K562 (cell line): ENCODE data around the gene NOCT. TPM values are rescaled to one million over a fixed set of nuclear protein-coding genes. Genes with fewer than 3 reads are reported as not detected.
"Not testable (repeated sequence)": the region's sequence is repeated elsewhere in the genome, so short reads cannot be mapped to it uniquely, and the experiment has no call there.

Experiments
- ATAC-seq: fragments of 200-7000 bp; cut with Tn5 transposase; 3 replicates; pipeline ENCODE4 v1.9.1; 2020; ENCODE audit warnings: moderate library complexity
- BruUV-seq: library from RNA; stranded (reverse); fragments of 400-500 nt; replicated peaks from 2 replicates; lab custom pipeline; 2021; lab: Mats Ljungman, UMichigan
- CTCF ChIA-PET: fragments of 300-600 bp; formaldehyde crosslinking; extraction: SDS; loops from one replicate; lab custom pipeline; 2021; ENCODE audit warnings: low intra/inter-chr PET ratio; lab: Yijun Ruan, JAX
- POLR2A ChIA-PET: fragments of 300-600, 350-650 bp; sonication (Branson Sonifier 250); formaldehyde crosslinking; extraction: SDS; loops from one replicate; lab custom pipeline; 2021; ENCODE audit warnings: antibody characterized with exemption, inconsistent platforms; lab: Yijun Ruan, JAX
- DNase-seq, 4 experiments: peaks; one replicate each; pipeline versions ENCODE4 v3.0.0 to v3.0.0-alpha.2; 2011 to 2018; ENCODE audit warnings: low spot score in 3 of 4, mixed read lengths in 3 of 4; ENCODE audit errors: extremely low read depth in 1 of 4
- FAIRE-seq: peaks from 2 replicates; lab custom pipeline; 2011; peaks lifted over from hg19 to GRCh38; lab: Jason Lieb, UNC
- H2AFZ ChIP-seq: 2 replicates; pipeline ENCODE4 v1.6.0; 2011; ENCODE audit warnings: low read depth, low read length, control low read depth, inconsistent platforms
- H3K27ac ChIP-seq: fragments of 200-600 bp; 3 replicates; pipeline ENCODE4 v1.8.0; 2011; ENCODE audit warnings: low read depth, mild to moderate bottlenecking, control low read depth, inconsistent platforms, low read length, moderate library complexity, mixed read lengths; ENCODE audit errors: extremely low read depth
- H3K27me3 ChIP-seq, 2 experiments: fragments of 300-600 bp in 1 of 2; 2 replicates in 1 of 2; 3 replicates in 1 of 2; pipeline versions ENCODE4 v1.6.0 to v1.8.0; 2011; ENCODE audit warnings: inconsistent platforms in 2 of 2, low read length in 2 of 2, mild to moderate bottlenecking in 1 of 2, mixed read lengths in 1 of 2, moderate library complexity in 1 of 2; ENCODE audit not compliant: control insufficient read depth in 2 of 2, insufficient read depth in 2 of 2
- H3K36me3 ChIP-seq: fragments of 300-600 bp; 3 replicates; pipeline ENCODE4 v1.8.0; 2011; ENCODE audit warnings: mild to moderate bottlenecking, low read length, inconsistent platforms; ENCODE audit not compliant: control insufficient read depth, insufficient read depth
- H3K4me1 ChIP-seq, 2 experiments: fragments of 200-600 bp in 1 of 2; replicated peaks in 1 of 2; 2 replicates in 1 of 2; 3 replicates in 1 of 2; pipeline versions ENCODE4 v1.5.1 to v1.8.0; 2011; ENCODE audit warnings: inconsistent platforms in 2 of 2, low read length in 2 of 2, mild to moderate bottlenecking in 1 of 2, mixed read lengths in 1 of 2, moderate library complexity in 1 of 2; ENCODE audit not compliant: control insufficient read depth in 2 of 2, insufficient read depth in 2 of 2
- H3K4me2 ChIP-seq: 2 replicates; pipeline ENCODE4 v1.6.1; 2011; ENCODE audit warnings: low read length, control low read depth, inconsistent platforms, mixed read lengths; ENCODE audit not compliant: insufficient read depth
- H3K4me3 ChIP-seq: fragments of 200-600 bp; sonication (generic), shearing (Covaris generic); 2 replicates; pipeline ENCODE4 v1.5.1; 2016; ENCODE audit warnings: control low read depth, inconsistent platforms
- H3K79me2 ChIP-seq: fragments of 200-600 bp; 3 replicates; pipeline ENCODE4 v1.8.0; 2011; ENCODE audit warnings: low read length, inconsistent platforms; ENCODE audit not compliant: control insufficient read depth, insufficient read depth
- H3K9ac ChIP-seq, 2 experiments: 2 replicates each; pipeline versions ENCODE4 v1.6.0 to v1.6.1; 2011; ENCODE audit warnings: low read depth in 2 of 2, low read length in 2 of 2, control low read depth in 1 of 2, inconsistent platforms in 1 of 2, mild to moderate bottlenecking in 1 of 2, mixed read lengths in 1 of 2; ENCODE audit not compliant: insufficient read depth in 1 of 2
- H3K9me1 ChIP-seq: one replicate; pipeline ENCODE4 v1.6.0; 2011; ENCODE audit warnings: inconsistent platforms, mild to moderate bottlenecking, low read length, moderate library complexity; ENCODE audit not compliant: control insufficient read depth, insufficient read depth
- H3K9me3 ChIP-seq: replicated peaks from 2 replicates; pipeline ENCODE4 v1.5.1; 2011; ENCODE audit warnings: low read depth, low read length, inconsistent platforms; ENCODE audit not compliant: control insufficient read depth, insufficient read depth
- H4K20me1 ChIP-seq: replicated peaks from 2 replicates; pipeline ENCODE4 v1.6.1; 2011; ENCODE audit warnings: low read length, inconsistent platforms, mixed read lengths; ENCODE audit not compliant: control insufficient read depth, insufficient read depth
- CHCHD3 ChIP-seq: fragments of 250-450 bp; sonication (Bioruptor Pico); IDR thresholded peaks from 2 replicates; pipeline ENCODE4 v2.1.2; 2022; ENCODE audit warnings: mild to moderate bottlenecking
- EZH2 ChIP-seq: IDR thresholded peaks from 2 replicates; pipeline ENCODE4 v1.6.1; 2012; ENCODE audit warnings: low read depth, mild to moderate bottlenecking, inconsistent platforms, low read length, borderline replicate concordance
- FOXM1 ChIP-seq, 2 experiments: fragments of 450-650 bp in 1 of 2; sonication (generic) in 1 of 2; formaldehyde crosslinking in 1 of 2; IDR thresholded peaks; 2 replicates each; pipeline versions ENCODE4 v1.6.1 to v1.9.0; 2017 to 2022; ENCODE audit warnings: low read depth in 2 of 2, mild to moderate bottlenecking in 2 of 2, missing genetic modification reagents in 1 of 2, moderate library complexity in 1 of 2
- FOXP1 ChIP-seq: sonication (generic); formaldehyde crosslinking; IDR thresholded peaks from 2 replicates; pipeline ENCODE4 v1.8.0; 2022; ENCODE audit warnings: mild to moderate bottlenecking, missing genetic modification reagents
- FUS ChIP-seq: fragments of 200-400 bp; formaldehyde crosslinking; optimal IDR thresholded peaks from 2 replicates; pipeline ENCODE3; 2017; ENCODE audit warnings: low read depth, low read length
- NFYB ChIP-seq: IDR thresholded peaks from 2 replicates; pipeline ENCODE4 v1.6.1; 2011; ENCODE audit warnings: mild to moderate bottlenecking, moderate library complexity; ENCODE audit not compliant: insufficient read length; ENCODE audit errors: extremely low read depth
- SREBF2 ChIP-seq: sonication (generic); formaldehyde crosslinking; IDR thresholded peaks from 2 replicates; pipeline ENCODE4 v1.4.0; 2020; ENCODE audit warnings: mild to moderate bottlenecking, missing genetic modification reagents
- TARDBP ChIP-seq: fragments of 450-650 bp; IDR thresholded peaks from 2 replicates; pipeline ENCODE4 v1.6.1; 2016
- ZBTB5 ChIP-seq: fragments of 450-650 bp; IDR thresholded peaks from 2 replicates; pipeline ENCODE4 v1.6.1; 2017; ENCODE audit warnings: antibody characterized with exemption
- ZNF239 ChIP-seq: fragments of 250-450 bp; sonication (Bioruptor Pico); IDR thresholded peaks from 2 replicates; pipeline ENCODE4 v1.4.0; 2020; ENCODE audit warnings: mild to moderate bottlenecking
- ZNF444 ChIP-seq: fragments of 250-450 bp; sonication (Bioruptor Pico); IDR thresholded peaks from 2 replicates; pipeline ENCODE4 v1.4.0; 2020; ENCODE audit warnings: mild to moderate bottlenecking, moderate library complexity
- ZNF644 ChIP-seq: fragments of 200-800 bp; sonication (Bioruptor generic); IDR thresholded peaks from 2 replicates; pipeline ENCODE4 v1.6.1; 2016; ENCODE audit warnings: low read depth, missing genetic modification characterization, missing compliant biosample characterization
- WGBS: fragments of 100-300 bp; shearing (Covaris generic); methylation state at CpG from one replicate; pipeline ENCODE4 v1.1.6; 2016; ENCODE audit warnings: low coverage, mixed read lengths; ENCODE audit not compliant: insufficient coverage; ENCODE audit errors: missing lambda C conversion rate; 5-methylcytosine and 5-hydroxymethylcytosine counted together
- in situ Hi-C: fragments of 300-500 bp; cut with MboI; formaldehyde crosslinking; loops from 4 replicates; pipeline ENCODE4 v1.15.0; 2018; ENCODE audit warnings: inconsistent platforms, mixed read lengths
- intact Hi-C: fragments of 100-400 bp; cut with micrococcal nuclease; formaldehyde crosslinking; loops from 2 replicates; pipeline ENCODE4 v1.14.2; 2022
- polyA plus RNA-seq, 8 experiments: library from polyadenylated mRNA; depleted of rRNA in 4 of 8; stranded (reverse) in 5 of 8; unstranded in 3 of 8; fragments of >200 nt; fragmentation: Nextera tagmentation in 2 of 8; fragmentation: Illumina TruSeq in 1 of 8; extraction: Ambion mirVana in 2 of 8; extraction: Trizol in 1 of 8; gene quantifications; 2 replicates each; pipeline versions ENCODE4 v1.2.1 to v1.2.3, GENCODE V29; 2011 to 2014; ENCODE audit warnings: inconsistent platforms in 1 of 8, missing spikeins in 1 of 8
- total RNA-seq, 7 experiments: library from RNA; depleted of rRNA in 6 of 7; stranded (reverse); fragments of >200 nt in 6 of 7; fragmentation: Illumina TruSeq in 2 of 7; extraction: Trizol in 2 of 7; gene quantifications; 2 replicates each; pipeline versions ENCODE4 v1.2.1 to v1.2.3, GENCODE V29; 2011 to 2021; ENCODE audit warnings: low replicate concordance in 1 of 7
- TF ChIP-seq, protein P1 (sequence below): sonication (generic); formaldehyde crosslinking; IDR thresholded peaks from 2 replicates; pipeline ENCODE4 v1.8.0; 2023; ENCODE audit warnings: mild to moderate bottlenecking, missing genetic modification reagents
- TF ChIP-seq, protein P2 (sequence below): fragments of 250-450 bp; sonication (Bioruptor Pico); IDR thresholded peaks from 2 replicates; pipeline ENCODE4 v1.4.0; 2020

Gene NOCT
- total and polyA plus RNA-seq, 9 of the 15 experiments (the other 6 are each of a cell fraction or from before 2014, with no cell fraction given), result 1.3 to 20.2 (median 11.1) TPM

GRCh38 chr4:138999666-139000065 lies 15.9 kb upstream of the NOCT start:
- TF ChIP-seq CHCHD3 (CRISPR knock-in tag) (no peak), ZNF444 (CRISPR knock-in tag) (no peak), SREBF2 (no peak), FUS (no peak), TARDBP (no peak), ZBTB5 (no peak), ZNF239 (CRISPR knock-in tag) (no peak), FOXP1 (CRISPR knock-in tag) (no peak), NFYB (no peak), FOXM1 (IDR thresholded peaks at IDR 0.05; ENCODE audit: low read depth) (no peak), FOXM1 (CRISPR knock-in tag; IDR thresholded peaks at IDR 0.05; ENCODE audit: low read depth) (no peak), EZH2 (no peak), ZNF644 (no peak)
- TF ChIP-seq, protein P1, sequence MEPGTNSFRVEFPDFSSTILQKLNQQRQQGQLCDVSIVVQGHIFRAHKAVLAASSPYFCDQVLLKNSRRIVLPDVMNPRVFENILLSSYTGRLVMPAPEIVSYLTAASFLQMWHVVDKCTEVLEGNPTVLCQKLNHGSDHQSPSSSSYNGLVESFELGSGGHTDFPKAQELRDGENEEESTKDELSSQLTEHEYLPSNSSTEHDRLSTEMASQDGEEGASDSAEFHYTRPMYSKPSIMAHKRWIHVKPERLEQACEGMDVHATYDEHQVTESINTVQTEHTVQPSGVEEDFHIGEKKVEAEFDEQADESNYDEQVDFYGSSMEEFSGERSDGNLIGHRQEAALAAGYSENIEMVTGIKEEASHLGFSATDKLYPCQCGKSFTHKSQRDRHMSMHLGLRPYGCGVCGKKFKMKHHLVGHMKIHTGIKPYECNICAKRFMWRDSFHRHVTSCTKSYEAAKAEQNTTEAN (CRISPR knock-in tag), result no peak
- TF ChIP-seq, protein P2, sequence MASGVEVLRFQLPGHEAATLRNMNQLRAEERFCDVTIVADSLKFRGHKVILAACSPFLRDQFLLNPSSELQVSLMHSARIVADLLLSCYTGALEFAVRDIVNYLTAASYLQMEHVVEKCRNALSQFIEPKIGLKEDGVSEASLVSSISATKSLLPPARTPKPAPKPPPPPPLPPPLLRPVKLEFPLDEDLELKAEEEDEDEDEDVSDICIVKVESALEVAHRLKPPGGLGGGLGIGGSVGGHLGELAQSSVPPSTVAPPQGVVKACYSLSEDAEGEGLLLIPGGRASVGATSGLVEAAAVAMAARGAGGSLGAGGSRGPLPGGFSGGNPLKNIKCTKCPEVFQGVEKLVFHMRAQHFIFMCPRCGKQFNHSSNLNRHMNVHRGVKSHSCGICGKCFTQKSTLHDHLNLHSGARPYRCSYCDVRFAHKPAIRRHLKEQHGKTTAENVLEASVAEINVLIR, result no peak
- Histone ChIP-seq H4K20me1 (no peaks in the 10 kb centered on the region), H3K36me3 (no peaks in the 10 kb centered on the region), H3K9me3 (no peaks in the 10 kb centered on the region), H3K4me2 (no peak overlapping the region), H2AFZ (no peak overlapping the region; the same call in 1 of the 2 replicates), H3K79me2 (no peaks in the 10 kb centered on the region), H3K9me1 (no peaks in the 10 kb centered on the region), H3K4me3 (no peak overlapping the region), H3K4me1 (no peaks in the 10 kb centered on the region), H3K27me3 (peaks cover 0 to 2% of the 10 kb centered on the region in 2 experiments; a peak in 2 of 5 replicates), H3K9ac (no peak overlapping the region), H3K27ac (no peak overlapping the region)
- POLR2A ChIA-PET, result no interaction called here
- no TSS peak for BruUV-seq
- intact Hi-C loops (no loop called here), in situ Hi-C loops (no loop called here)
- no peak for ATAC-seq
- FAIRE-seq, result no peak
- 54% methylated on average over 6 of the region's 6 CpGs for WGBS
- CTCF ChIA-PET, result no interaction called here
- DNase-seq, result no peak

GRCh38 chr4:139000134-139000533 lies 15.4 kb upstream of the NOCT start:
- in situ Hi-C loops, result not testable (repeated sequence)

More at GRCh38 chr4:139000134-139000533, 15.4 kb upstream of the NOCT start:
- H2AFZ ChIP-seq, H3K4me1 ChIP-seq, H3K4me2 ChIP-seq, H3K36me3 ChIP-seq, FAIRE-seq, H3K4me3 ChIP-seq, CTCF ChIA-PET, H4K20me1 ChIP-seq, H3K9me3 ChIP-seq, H3K27me3 ChIP-seq, ATAC-seq, intact Hi-C loops, H3K27ac ChIP-seq, BruUV-seq, H3K9me1 ChIP-seq, H3K9ac ChIP-seq, DNase-seq, H3K79me2 ChIP-seq: not testable (repeated sequence)
- POLR2A ChIA-PET, result interaction anchor here (0.7 kb wide), 1 partner anchor 382 kb away, joined by 3 read pairs; no protein-coding TSS in a partner anchor
- WGBS, result 36% methylated on average over 5 of the region's 5 CpGs
